CD4-positive, alpha-beta memory T cell (primary cell): ENCODE data around the gene TBC1D13. TPM values are rescaled to one million over a fixed set of nuclear protein-coding genes. Genes with fewer than 3 reads are reported as not detected.
"Not testable (repeated sequence)": the region's sequence is repeated elsewhere in the genome, so short reads cannot be mapped to it uniquely, and the experiment has no call there.

Experiments used
- CTCF ChIA-PET: fragments of 350-600 bp; sonication (Branson Sonifier 250); formaldehyde crosslinking; loops from one replicate; lab custom pipeline; 2021; ENCODE audit warnings: inconsistent platforms; ENCODE audit not compliant: partially characterized antibody; lab: Charles Lee
- POLR2A ChIA-PET: fragments of 350-600 bp; sonication (Branson Sonifier 250); formaldehyde crosslinking; loops from one replicate; lab custom pipeline; 2021; ENCODE audit not compliant: partially characterized antibody; lab: Charles Lee
- DNase-seq, 5 donors: peaks; one replicate each; pipeline versions ENCODE4 v3.0.0 to v3.0.0-alpha.2; 2020 to 2022; ENCODE audit warnings: mixed read lengths in 1 of 5
- H3K27ac ChIP-seq: one replicate; pipeline ENCODE4 v1.7.0; 2013; ENCODE audit warnings: low read depth, low read length
- H3K27me3 ChIP-seq: 2 replicates; pipeline ENCODE4 v1.7.0; 2013; ENCODE audit warnings: mild to moderate bottlenecking, low read length, moderate library complexity; ENCODE audit not compliant: insufficient read depth
- H3K36me3 ChIP-seq: 2 replicates; pipeline ENCODE4 v1.7.0; 2013; ENCODE audit warnings: mild to moderate bottlenecking, low read length, moderate library complexity; ENCODE audit not compliant: insufficient read depth
- H3K4me1 ChIP-seq: 2 replicates; pipeline ENCODE4 v1.7.0; 2013; ENCODE audit warnings: mild to moderate bottlenecking, low read length, moderate library complexity; ENCODE audit not compliant: insufficient read depth
- H3K4me3 ChIP-seq, 2 donors: one replicate each; pipeline ENCODE4 v1.7.0; 2013; ENCODE audit warnings: low read length in 2 of 2, mild to moderate bottlenecking in 1 of 2
- H3K9me3 ChIP-seq, 2 donors: one replicate each; pipeline ENCODE4 v1.7.0; 2013; ENCODE audit warnings: low read length in 2 of 2, control low read depth in 1 of 2; ENCODE audit not compliant: control insufficient read depth in 1 of 2
- H3K27ac Mint-ChIP-seq, 7 donors: one replicate each; pipeline ENCODE4 v1.8.0; 2020 to 2021; ENCODE audit warnings: mixed read lengths in 7 of 7, mild to moderate bottlenecking in 6 of 7, inconsistent platforms in 3 of 7, moderate library complexity in 3 of 7
- H3K27me3 Mint-ChIP-seq, 2 donors: one replicate each; pipeline ENCODE4 v1.8.0; 2020 to 2021; ENCODE audit warnings: mixed read lengths in 2 of 2
- H3K36me3 Mint-ChIP-seq, 2 donors: one replicate each; pipeline ENCODE4 v1.8.0; 2020 to 2021; ENCODE audit warnings: mixed read lengths in 2 of 2, inconsistent platforms in 1 of 2, mild to moderate bottlenecking in 1 of 2
- H3K4me1 Mint-ChIP-seq, 4 donors: one replicate each; pipeline ENCODE4 v1.8.0; 2020 to 2021; ENCODE audit warnings: mixed read lengths in 4 of 4, mild to moderate bottlenecking in 1 of 4
- H3K4me3 Mint-ChIP-seq, 8 donors: one replicate each; pipeline ENCODE4 v1.8.0; 2020 to 2021; ENCODE audit warnings: mixed read lengths in 8 of 8, mild to moderate bottlenecking in 7 of 8, moderate library complexity in 6 of 8, inconsistent platforms in 3 of 8
- H3K9me3 Mint-ChIP-seq, 8 donors: one replicate each; pipeline ENCODE4 v1.8.0; 2020 to 2021; ENCODE audit warnings: mixed read lengths in 8 of 8, mild to moderate bottlenecking in 5 of 8, inconsistent platforms in 3 of 8, moderate library complexity in 1 of 8
- intact Hi-C: fragments of 100-400 bp; cut with micrococcal nuclease; formaldehyde crosslinking; loops from one replicate; pipeline ENCODE4 v1.15.1; 2023
- polyA plus RNA-seq, 2 donors: library from polyadenylated mRNA; unstranded; fragments of 300-500 nt; fragmentation: Illumina TruSeq; gene quantifications; one replicate each; pipeline ENCODE4 v1.2.3, GENCODE V29; 2021
- total RNA-seq, 2 experiments: library from RNA; stranded (reverse); gene quantifications; one replicate each; pipeline ENCODE4 v1.2.3, GENCODE V29; 2021

TBC1D13 gene
- total and polyA plus RNA-seq, 4 experiments from 2014 or later: 26.0 to 31.4 (median 28.6) TPM

DNA sequence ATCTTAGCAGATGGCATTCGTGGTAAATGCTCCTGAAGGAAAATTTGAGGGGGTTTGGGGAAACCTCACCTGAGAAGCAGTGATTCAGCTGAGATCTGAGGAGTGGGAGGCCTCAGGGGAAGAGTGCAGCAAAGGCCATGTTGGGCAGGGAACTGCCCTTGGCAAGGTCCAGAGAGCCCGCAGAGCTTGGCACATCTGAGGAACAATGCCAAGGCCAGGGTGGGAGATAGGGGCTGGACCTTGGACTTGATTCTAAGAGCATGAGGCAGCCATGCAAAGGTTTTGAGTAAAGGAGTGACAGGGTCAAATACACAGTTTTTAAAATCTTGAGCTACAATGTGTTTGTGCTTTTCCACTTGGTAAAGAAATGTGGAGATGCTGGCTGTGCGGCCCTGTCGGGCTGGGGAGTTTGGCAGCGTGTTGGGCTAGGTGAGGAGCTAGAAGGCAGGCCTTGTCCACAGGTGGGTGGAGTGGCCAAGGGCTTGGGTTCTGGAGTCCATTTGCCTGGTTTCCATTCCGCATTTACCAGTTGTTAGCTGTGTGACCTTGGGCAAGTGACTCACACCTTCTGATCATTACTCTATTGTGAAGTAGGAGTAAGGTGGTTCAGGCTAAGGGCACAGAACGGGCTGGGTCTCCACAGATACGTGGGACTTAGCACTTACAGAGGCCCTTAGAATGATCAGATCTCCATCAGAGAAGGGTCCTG is 6.1 kb downstream of the TBC1D13 start:
- Mint-ChIP-seq H3K27ac (peak overlapping the region in 2 of 7 donors; percentile 62 to 82), H3K9me3 (no peaks in the 10 kb centered on the region), H3K4me1 (peaks cover 4 to 16% (median 12%) of the 10 kb centered on the region in 4 donors), H3K27me3 (no peaks in the 10 kb centered on the region), H3K4me3 (no peak overlapping the region), H3K36me3 (peaks cover 19 to 64% of the 10 kb centered on the region in 2 donors)
- ChIA-PET CTCF (interaction anchor here (0.8 kb wide), 1 partner anchor 21 kb away, joined by 3 read pairs; no protein-coding TSS in a partner anchor), POLR2A (interaction anchor here (1.0 to 1.8 kb wide), 2 partner anchors 22 to 103 kb away, joined by 3 to 5 read pairs; no protein-coding TSS in a partner anchor)
- no peaks in the 10 kb centered on the region for H3K9me3 ChIP-seq
- DNase-seq: no peak
- peaks cover 49% of the 10 kb centered on the region for H3K36me3 ChIP-seq
- H3K4me1 ChIP-seq: peaks cover 6% of the 10 kb centered on the region
- H3K27ac ChIP-seq: no peak overlapping the region
- no peaks in the 10 kb centered on the region for H3K27me3 ChIP-seq
- H3K4me3 ChIP-seq: no peak overlapping the region
- intact Hi-C loops: no loop called here

GRCh38 chr9:128794961-128795360 is 7.9 kb downstream of the TBC1D13 start:
- H3K9me3 Mint-ChIP-seq, H3K27me3 ChIP-seq, H3K9me3 ChIP-seq, H3K27ac ChIP-seq, H3K4me3 Mint-ChIP-seq, intact Hi-C loops, DNase-seq, H3K4me1 ChIP-seq, H3K4me3 ChIP-seq, H3K27me3 Mint-ChIP-seq, H3K27ac Mint-ChIP-seq: not testable (repeated sequence)
- CTCF ChIA-PET: interaction anchor here (0.7 kb wide), 1 partner anchor 24 kb away, joined by 4 read pairs; no protein-coding TSS in a partner anchor
- H3K36me3 ChIP-seq: peaks cover 61% of the 10 kb centered on the region
- POLR2A ChIA-PET: interaction anchor here (1.1 kb wide), 1 partner anchor 23 kb away, joined by 4 read pairs; no protein-coding TSS in a partner anchor
- H3K36me3 Mint-ChIP-seq: peaks cover 26 to 65% of the 10 kb centered on the region in 2 donors
- peaks cover 1 to 11% (median 3%) of the 10 kb centered on the region in 4 donors for H3K4me1 Mint-ChIP-seq

GRCh38 chr9:128798896-128799295 is 11.8 kb downstream of the TBC1D13 start:
- ChIA-PET CTCF (no interaction called here), POLR2A (no interaction called here)
- intact Hi-C loops: no loop called here
- no peak overlapping the region for H3K4me3 ChIP-seq
- H3K36me3 ChIP-seq: peaks cover 38% of the 10 kb centered on the region
- H3K27ac ChIP-seq: no peak overlapping the region
- H3K4me1 Mint-ChIP-seq: peaks cover 0 to 5% (median under 1%) of the 10 kb centered on the region in 4 donors
- no peaks in the 10 kb centered on the region for H3K4me1 ChIP-seq
- no peaks in the 10 kb centered on the region for H3K27me3 Mint-ChIP-seq
- no peak overlapping the region for H3K27ac Mint-ChIP-seq
- no peaks in the 10 kb centered on the region for H3K27me3 ChIP-seq
- H3K4me3 Mint-ChIP-seq: no peak overlapping the region
- H3K9me3 Mint-ChIP-seq: no peaks in the 10 kb centered on the region
- peaks cover 33 to 62% of the 10 kb centered on the region in 2 donors for H3K36me3 Mint-ChIP-seq
- H3K9me3 ChIP-seq: no peaks in the 10 kb centered on the region
- no peak for DNase-seq

- Mint-ChIP-seq H3K4me3 (no peak overlapping the region), H3K27ac (peak overlapping the region in 2 of 7 donors; percentile 17 to 42), H3K27me3 (no peaks in the 10 kb centered on the region), H3K4me1 (peaks cover 0 to 5% (median 0%) of the 10 kb centered on the region in 4 donors), H3K36me3 (peaks cover 33 to 53% of the 10 kb centered on the region in 2 donors), H3K9me3 (no peaks in the 10 kb centered on the region)
- Histone ChIP-seq H3K27ac (no peak overlapping the region), H3K27me3 (no peaks in the 10 kb centered on the region), H3K4me1 (no peaks in the 10 kb centered on the region), H3K36me3 (peaks cover 33% of the 10 kb centered on the region), H3K4me3 (no peak overlapping the region), H3K9me3 (no peaks in the 10 kb centered on the region)
- ChIA-PET CTCF (interaction anchor here (0.7 kb wide), 1 partner anchor 236 kb away, joined by 3 read pairs; no protein-coding TSS in a partner anchor), POLR2A (no interaction called here)
- no peak for DNase-seq
- intact Hi-C loops: no loop called here
These were observed 13.0 kb downstream of the TBC1D13 start for GRCh38 chr9:128800061-128800460.

- peaks cover 41% of the 10 kb centered on the region for H3K36me3 ChIP-seq
- no peaks in the 10 kb centered on the region for H3K9me3 ChIP-seq
- no peak overlapping the region for H3K4me3 ChIP-seq
- no peaks in the 10 kb centered on the region for H3K27me3 ChIP-seq
- H3K9me3 Mint-ChIP-seq: no peaks in the 10 kb centered on the region
- CTCF ChIA-PET: interaction anchor here (1.1 kb wide), 1 partner anchor 16 kb away, joined by 5 read pairs; the partner anchor contains the start of gene ENDOG
- H3K4me3 Mint-ChIP-seq: no peak overlapping the region
- no peaks in the 10 kb centered on the region for H3K4me1 ChIP-seq
- H3K4me1 Mint-ChIP-seq: peaks cover 0 to 5% (median 0%) of the 10 kb centered on the region in 4 donors
- POLR2A ChIA-PET: no interaction called here
- no peaks in the 10 kb centered on the region for H3K27me3 Mint-ChIP-seq
- H3K36me3 Mint-ChIP-seq: peaks cover 33 to 58% of the 10 kb centered on the region in 2 donors
- no peak overlapping the region for H3K27ac ChIP-seq
- peak overlapping the region in 2 of 7 donors; percentile 22 to 64 for H3K27ac Mint-ChIP-seq
- DNase-seq: no peak
- intact Hi-C loops: no loop called here
These were observed 15.4 kb downstream of the TBC1D13 start for GRCh38 chr9:128802482-128802881.

DNA sequence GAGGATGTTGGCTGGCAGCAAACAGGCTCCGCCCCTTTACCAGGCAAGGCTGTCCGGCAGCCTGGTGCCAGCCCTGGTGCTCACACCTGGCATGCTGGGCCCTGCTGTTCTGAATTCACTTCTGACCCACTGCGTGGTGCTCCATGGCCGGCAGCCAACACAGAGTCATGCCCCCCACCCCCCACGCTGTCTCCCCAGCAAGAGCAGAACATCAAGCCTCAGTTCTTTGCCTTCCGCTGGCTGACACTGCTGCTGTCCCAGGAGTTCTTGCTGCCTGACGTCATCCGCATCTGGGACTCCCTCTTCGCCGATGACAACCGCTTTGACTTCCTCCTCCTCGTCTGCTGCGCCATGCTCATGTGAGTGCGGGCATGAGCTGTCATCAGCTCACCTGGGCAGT is 18.6 kb downstream of the TBC1D13 start:
- Histone ChIP-seq H3K4me1 (no peaks in the 10 kb centered on the region), H3K4me3 (no peak overlapping the region), H3K36me3 (peaks cover 29% of the 10 kb centered on the region), H3K9me3 (no peaks in the 10 kb centered on the region), H3K27ac (no peak overlapping the region), H3K27me3 (no peaks in the 10 kb centered on the region)
- Mint-ChIP-seq H3K4me1 (no peaks in the 10 kb centered on the region), H3K9me3 (no peaks in the 10 kb centered on the region), H3K27me3 (no peaks in the 10 kb centered on the region), H3K4me3 (no peak overlapping the region), H3K36me3 (peaks cover 27 to 46% of the 10 kb centered on the region in 2 donors), H3K27ac (peak overlapping the region in 2 of 7 donors; percentile 61 to 72)
- DNase-seq: no peak
- intact Hi-C loops: no loop called here
- CTCF ChIA-PET: no interaction called here
- POLR2A ChIA-PET: no interaction called here

DNA sequence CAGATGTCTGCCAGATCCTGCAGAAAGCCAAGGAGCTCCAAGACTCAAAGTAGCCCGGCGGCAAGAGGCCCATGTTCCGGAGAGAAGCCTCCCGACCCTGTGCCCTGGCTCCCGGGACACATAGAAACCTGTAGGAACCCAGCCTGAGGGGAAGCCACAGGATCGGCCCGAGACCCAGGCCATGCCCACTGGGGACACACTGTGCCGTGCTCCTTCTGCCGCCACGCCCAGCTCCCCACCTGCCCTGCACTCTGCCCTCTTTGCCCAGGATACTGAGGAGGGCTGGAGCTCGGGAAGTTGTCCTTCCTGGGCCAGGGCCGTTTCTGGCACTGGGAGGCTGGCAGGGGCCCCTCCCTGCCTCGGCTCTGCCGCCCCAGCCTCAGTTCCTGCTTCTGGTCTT is 20.8 kb downstream of the TBC1D13 start:
- H3K4me3 Mint-ChIP-seq: no peak overlapping the region
- ChIA-PET CTCF (interaction anchor here (1.2 to 2.2 kb wide), 2 partner anchors 11 kb away, joined by 3 to 7 read pairs; partner anchors contain the start of gene ENDOG), POLR2A (interaction anchor here (1.3 kb wide), 1 partner anchor 10 kb away, joined by 5 read pairs; the partner anchor contains the start of gene ENDOG)
- no peaks in the 10 kb centered on the region for H3K27me3 ChIP-seq
- no peak for DNase-seq
- H3K27me3 Mint-ChIP-seq: no peaks in the 10 kb centered on the region
- no peaks in the 10 kb centered on the region for H3K4me1 ChIP-seq
- H3K4me1 Mint-ChIP-seq: no peaks in the 10 kb centered on the region
- no peak overlapping the region for H3K27ac ChIP-seq
- H3K36me3 Mint-ChIP-seq: peaks cover 17 to 34% of the 10 kb centered on the region in 2 donors
- intact Hi-C loops: no loop called here
- no peak overlapping the region for H3K27ac Mint-ChIP-seq
- no peak overlapping the region for H3K4me3 ChIP-seq
- peaks cover 29% of the 10 kb centered on the region for H3K36me3 ChIP-seq
- no peaks in the 10 kb centered on the region for H3K9me3 Mint-ChIP-seq
- no peaks in the 10 kb centered on the region for H3K9me3 ChIP-seq
